Measurements from ENCODE around the gene KCNQ1. TPM values are rescaled to one million over a fixed set of nuclear protein-coding genes. Genes with fewer than 3 reads are reported as not detected.

Gene KCNQ1
- total RNA-seq, 1 donor from 2014 or later: 2.6 TPM

- peak overlapping the region in 2 of 3 donors; percentile 11 to 38 for H3K9ac ChIP-seq (ENCODE audit: low read depth in 1 of 3, low read length in 3 of 3)
Measured at GRCh38 chr11:2533587-2534133, 88.9 kb downstream of the KCNQ1 start.

GRCh38 chr11:2534134-2534956, 89.5 kb downstream of the KCNQ1 start:
- Histone ChIP-seq H3K27ac (ENCODE audit: low read depth, low read length) (no peak overlapping the region), H3K36me3 (ENCODE audit: control insufficient read depth in 3 of 3, insufficient read depth in 3 of 3, low read length in 3 of 3) (no peaks in the 10 kb centered on the region), H3K4me3 (ENCODE audit: low read length in 3 of 3) (no peak overlapping the region), H3K9me3 (ENCODE audit: control insufficient read depth in 3 of 3, low read length in 3 of 3) (no peaks in the 10 kb centered on the region), H3K27me3 (ENCODE audit: control insufficient read depth in 3 of 3, insufficient read depth in 3 of 3, low read length in 3 of 3) (peaks cover 0 to 10% (median 8%) of the 10 kb centered on the region in 3 donors), H3K4me1 (ENCODE audit: control insufficient read depth in 3 of 3, insufficient read depth in 3 of 3, low read length in 3 of 3) (peaks cover 9 to 22% (median 13%) of the 10 kb centered on the region in 3 donors), H3K9ac (ENCODE audit: low read depth in 1 of 3, low read length in 3 of 3) (no peak overlapping the region)

More at GRCh38 chr11:2533587-2534133, 88.9 kb downstream of the KCNQ1 start:
- Histone ChIP-seq H3K9me3 (ENCODE audit: control insufficient read depth in 3 of 3, low read length in 3 of 3) (no peaks in the 10 kb centered on the region), H3K4me1 (ENCODE audit: control insufficient read depth in 3 of 3, insufficient read depth in 3 of 3, low read length in 3 of 3) (peaks cover 9 to 22% (median 13%) of the 10 kb centered on the region in 3 donors), H3K27me3 (ENCODE audit: control insufficient read depth in 3 of 3, insufficient read depth in 3 of 3, low read length in 3 of 3) (peaks cover 0 to 11% (median 5%) of the 10 kb centered on the region in 3 donors), H3K36me3 (ENCODE audit: control insufficient read depth in 3 of 3, insufficient read depth in 3 of 3, low read length in 3 of 3) (no peaks in the 10 kb centered on the region), H3K27ac (ENCODE audit: low read depth, low read length) (no peak overlapping the region), H3K4me3 (ENCODE audit: low read length in 3 of 3) (peak overlapping the region in 2 of 3 donors; percentile 22 to 40)

GRCh38 chr11:2534957-2535672, 90.3 kb downstream of the KCNQ1 start:
- Histone ChIP-seq H3K27ac (ENCODE audit: low read depth, low read length) (no peak overlapping the region), H3K9ac (ENCODE audit: low read depth in 1 of 3, low read length in 3 of 3) (no peak overlapping the region), H3K4me3 (ENCODE audit: low read length in 3 of 3) (no peak overlapping the region), H3K9me3 (ENCODE audit: control insufficient read depth in 3 of 3, low read length in 3 of 3) (no peaks in the 10 kb centered on the region), H3K4me1 (ENCODE audit: control insufficient read depth in 3 of 3, insufficient read depth in 3 of 3, low read length in 3 of 3) (peaks cover 9 to 22% (median 13%) of the 10 kb centered on the region in 3 donors), H3K36me3 (ENCODE audit: control insufficient read depth in 3 of 3, insufficient read depth in 3 of 3, low read length in 3 of 3) (no peaks in the 10 kb centered on the region), H3K27me3 (ENCODE audit: control insufficient read depth in 3 of 3, insufficient read depth in 3 of 3, low read length in 3 of 3) (peaks cover 0 to 18% (median 9%) of the 10 kb centered on the region in 3 donors)

GRCh38 chr11:2535673-2536439, 91.0 kb downstream of the KCNQ1 start:
- H3K9ac ChIP-seq (ENCODE audit: low read depth in 1 of 3, low read length in 3 of 3): no peak overlapping the region
- H3K36me3 ChIP-seq (ENCODE audit: control insufficient read depth in 3 of 3, insufficient read depth in 3 of 3, low read length in 3 of 3): no peaks in the 10 kb centered on the region
- H3K4me3 ChIP-seq (ENCODE audit: low read length in 3 of 3): no peak overlapping the region
- H3K27me3 ChIP-seq (ENCODE audit: control insufficient read depth in 3 of 3, insufficient read depth in 3 of 3, low read length in 3 of 3): peaks cover 0 to 22% (median 9%) of the 10 kb centered on the region in 3 donors
- H3K27ac ChIP-seq (ENCODE audit: low read depth, low read length): no peak overlapping the region
- no peaks in the 10 kb centered on the region for H3K9me3 ChIP-seq (ENCODE audit: control insufficient read depth in 3 of 3, low read length in 3 of 3)
- H3K4me1 ChIP-seq (ENCODE audit: control insufficient read depth in 3 of 3, insufficient read depth in 3 of 3, low read length in 3 of 3): peaks cover 9 to 22% (median 13%) of the 10 kb centered on the region in 3 donors

GRCh38 chr11:2536440-2536989, 91.7 kb downstream of the KCNQ1 start:
- Histone ChIP-seq H3K27ac (ENCODE audit: low read depth, low read length) (no peak overlapping the region), H3K9ac (ENCODE audit: low read depth in 1 of 3, low read length in 3 of 3) (no peak overlapping the region), H3K27me3 (ENCODE audit: control insufficient read depth in 3 of 3, insufficient read depth in 3 of 3, low read length in 3 of 3) (peaks cover 0 to 22% (median 9%) of the 10 kb centered on the region in 3 donors), H3K36me3 (ENCODE audit: control insufficient read depth in 3 of 3, insufficient read depth in 3 of 3, low read length in 3 of 3) (no peaks in the 10 kb centered on the region), H3K4me3 (ENCODE audit: low read length in 3 of 3) (no peak overlapping the region), H3K9me3 (ENCODE audit: control insufficient read depth in 3 of 3, low read length in 3 of 3) (no peaks in the 10 kb centered on the region), H3K4me1 (ENCODE audit: control insufficient read depth in 3 of 3, insufficient read depth in 3 of 3, low read length in 3 of 3) (peaks cover 9 to 22% (median 13%) of the 10 kb centered on the region in 3 donors)

GRCh38 chr11:2537010-2537705, 92.3 kb downstream of the KCNQ1 start:
- Histone ChIP-seq H3K27me3 (ENCODE audit: control insufficient read depth in 3 of 3, insufficient read depth in 3 of 3, low read length in 3 of 3) (peaks cover 0 to 19% (median 7%) of the 10 kb centered on the region in 3 donors), H3K4me3 (ENCODE audit: low read length in 3 of 3) (no peak overlapping the region), H3K36me3 (ENCODE audit: control insufficient read depth in 3 of 3, insufficient read depth in 3 of 3, low read length in 3 of 3) (no peaks in the 10 kb centered on the region), H3K4me1 (ENCODE audit: control insufficient read depth in 3 of 3, insufficient read depth in 3 of 3, low read length in 3 of 3) (peaks cover 9 to 21% (median 11%) of the 10 kb centered on the region in 3 donors), H3K9ac (ENCODE audit: low read depth in 1 of 3, low read length in 3 of 3) (no peak overlapping the region), H3K27ac (ENCODE audit: low read depth, low read length) (no peak overlapping the region), H3K9me3 (ENCODE audit: control insufficient read depth in 3 of 3, low read length in 3 of 3) (no peaks in the 10 kb centered on the region)

- no peak overlapping the region for H3K27ac ChIP-seq (ENCODE audit: low read depth, low read length)
Measured at GRCh38 chr11:2537896-2538724, 93.3 kb downstream of the KCNQ1 start.

GRCh38 chr11:2538951-2539350, 94.1 kb downstream of the KCNQ1 start:
- no peak overlapping the region for H3K9ac ChIP-seq (ENCODE audit: low read depth in 1 of 3, low read length in 3 of 3)
- peaks cover 0 to 4% (median 0%) of the 10 kb centered on the region in 3 donors for H3K4me1 ChIP-seq (ENCODE audit: control insufficient read depth in 3 of 3, insufficient read depth in 3 of 3, low read length in 3 of 3)

More at GRCh38 chr11:2537896-2538724, 93.3 kb downstream of the KCNQ1 start:
- Histone ChIP-seq H3K27me3 (ENCODE audit: control insufficient read depth in 3 of 3, insufficient read depth in 3 of 3, low read length in 3 of 3) (peaks cover 0 to 18% (median 7%) of the 10 kb centered on the region in 3 donors), H3K9me3 (ENCODE audit: control insufficient read depth in 3 of 3, low read length in 3 of 3) (no peaks in the 10 kb centered on the region), H3K4me3 (ENCODE audit: low read length in 3 of 3) (no peak overlapping the region), H3K4me1 (ENCODE audit: control insufficient read depth in 3 of 3, insufficient read depth in 3 of 3, low read length in 3 of 3) (peaks cover 6 to 11% (median 6%) of the 10 kb centered on the region in 3 donors), H3K9ac (ENCODE audit: low read depth in 1 of 3, low read length in 3 of 3) (no peak overlapping the region), H3K36me3 (ENCODE audit: control insufficient read depth in 3 of 3, insufficient read depth in 3 of 3, low read length in 3 of 3) (no peaks in the 10 kb centered on the region)

More at GRCh38 chr11:2538951-2539350, 94.1 kb downstream of the KCNQ1 start:
- Histone ChIP-seq H3K27ac (ENCODE audit: low read depth, low read length) (no peak overlapping the region), H3K36me3 (ENCODE audit: control insufficient read depth in 3 of 3, insufficient read depth in 3 of 3, low read length in 3 of 3) (no peaks in the 10 kb centered on the region), H3K4me3 (ENCODE audit: low read length in 3 of 3) (no peak overlapping the region), H3K27me3 (ENCODE audit: control insufficient read depth in 3 of 3, insufficient read depth in 3 of 3, low read length in 3 of 3) (peaks cover 0 to 18% (median 7%) of the 10 kb centered on the region in 3 donors), H3K9me3 (ENCODE audit: control insufficient read depth in 3 of 3, low read length in 3 of 3) (no peaks in the 10 kb centered on the region)

All from skeletal muscle tissue (tissue), 4 donors.